VCaP (cell line): ENCODE data around the gene OR2V1.
"Not testable (repeated sequence)": the region's sequence is repeated elsewhere in the genome, so short reads cannot be mapped to it uniquely, and the experiment has no call there.

Source experiments
- H3K27ac ChIP-seq: fragments of 450-650 bp; 2 replicates; pipeline ENCODE4 v1.5.1; 2017
- CTCF ChIP-seq: fragments of 450-650 bp; conservative IDR thresholded peaks from 2 replicates; pipeline ENCODE4 v1.5.1; 2017; ENCODE audit warnings: mild to moderate bottlenecking, moderate library complexity

The OR2V1 gene

GRCh38 chr5:181170237-181170825 is 39.4 kb upstream of the OR2V1 start:
- TF ChIP-seq CTCF, result no peak
- H3K27ac ChIP-seq, result no peak overlapping the region

GRCh38 chr5:181169459-181170236 is 38.7 kb upstream of the OR2V1 start:
- H3K27ac ChIP-seq, result not testable (repeated sequence)

GRCh38 chr5:181168595-181169118 is 37.7 kb upstream of the OR2V1 start:
- no peak overlapping the region for H3K27ac ChIP-seq

GRCh38 chr5:181167814-181168488 is 37.0 kb upstream of the OR2V1 start:
- TF ChIP-seq CTCF, result peak; percentile 88
- no peak overlapping the region for H3K27ac ChIP-seq

More at GRCh38 chr5:181168595-181169118, 37.7 kb upstream of the OR2V1 start:
- no peak for TF ChIP-seq CTCF

GRCh38 chr5:181166812-181167733 is 36.1 kb upstream of the OR2V1 start:
- H3K27ac ChIP-seq, result no peak overlapping the region

GRCh38 chr5:181164076-181164952 is 33.3 kb upstream of the OR2V1 start:
- H3K27ac ChIP-seq, result no peak overlapping the region

More at GRCh38 chr5:181166812-181167733, 36.1 kb upstream of the OR2V1 start:
- TF ChIP-seq CTCF, result no peak

More at GRCh38 chr5:181164076-181164952, 33.3 kb upstream of the OR2V1 start:
- no peak for TF ChIP-seq CTCF
